Stromal cell of bone marrow (primary cell): Measurements from ENCODE around the gene TXLNB.
A peak's percentile ranks its signal among the peaks of the same experiment; 100 is the strongest.

Source experiments
- DNase-seq: peaks from one replicate; pipeline ENCODE4 v3.0.0-alpha.2; 2012; ENCODE audit warnings: low read depth

The TXLNB gene

DNA sequence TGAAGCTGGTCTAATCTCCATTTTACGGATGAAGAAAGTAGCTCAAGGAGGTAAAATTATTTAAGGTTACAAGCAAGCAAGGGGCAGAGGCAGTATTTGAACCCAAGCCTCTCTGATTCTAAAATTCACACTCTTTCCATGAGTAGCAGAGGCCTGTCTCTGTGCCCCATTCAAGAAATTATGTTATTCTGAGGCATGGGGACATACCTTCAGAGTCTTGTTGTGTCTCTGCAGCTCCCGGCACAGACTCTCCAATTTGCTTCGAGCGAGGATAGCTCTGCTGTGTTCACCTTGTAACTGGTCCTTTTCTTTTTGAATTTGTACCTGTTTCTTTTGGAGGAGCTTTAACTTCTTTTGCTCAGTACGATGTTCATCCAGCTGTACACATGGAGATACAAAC is 21.5 kb downstream of the TXLNB start:
- DNase-seq = no peak

DNA sequence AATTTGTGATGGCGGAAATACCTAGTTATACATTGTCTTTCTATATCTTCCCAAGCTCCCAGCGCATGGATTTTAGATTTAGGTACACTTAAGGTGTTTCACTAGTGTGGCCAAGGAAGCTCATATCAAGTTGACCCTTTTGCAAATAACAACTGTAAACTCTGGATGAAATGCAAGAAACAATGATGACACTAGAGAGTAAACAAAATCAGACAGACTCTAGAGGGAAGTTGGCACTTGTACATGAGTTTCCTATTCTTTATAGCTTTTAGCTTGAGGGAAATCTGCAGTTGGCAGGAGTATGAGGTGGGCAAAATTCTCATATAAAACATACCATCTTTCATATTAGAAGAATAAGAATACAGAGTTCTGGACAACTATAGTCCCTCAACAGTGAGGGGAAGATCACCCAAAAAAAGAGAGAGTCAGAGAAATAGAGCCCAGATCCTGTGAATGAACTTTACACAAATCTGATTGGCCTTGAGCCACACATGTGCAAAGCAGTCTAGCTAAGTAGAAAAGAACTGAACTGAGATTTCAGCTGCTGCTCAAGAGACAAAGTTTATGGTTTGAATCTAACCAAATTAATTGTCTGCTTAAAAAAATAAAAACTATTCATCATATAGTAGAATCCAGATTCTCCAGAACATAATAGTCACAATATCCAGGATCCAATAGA is 26.1 kb downstream of the TXLNB start:
- no peak for DNase-seq

DNA sequence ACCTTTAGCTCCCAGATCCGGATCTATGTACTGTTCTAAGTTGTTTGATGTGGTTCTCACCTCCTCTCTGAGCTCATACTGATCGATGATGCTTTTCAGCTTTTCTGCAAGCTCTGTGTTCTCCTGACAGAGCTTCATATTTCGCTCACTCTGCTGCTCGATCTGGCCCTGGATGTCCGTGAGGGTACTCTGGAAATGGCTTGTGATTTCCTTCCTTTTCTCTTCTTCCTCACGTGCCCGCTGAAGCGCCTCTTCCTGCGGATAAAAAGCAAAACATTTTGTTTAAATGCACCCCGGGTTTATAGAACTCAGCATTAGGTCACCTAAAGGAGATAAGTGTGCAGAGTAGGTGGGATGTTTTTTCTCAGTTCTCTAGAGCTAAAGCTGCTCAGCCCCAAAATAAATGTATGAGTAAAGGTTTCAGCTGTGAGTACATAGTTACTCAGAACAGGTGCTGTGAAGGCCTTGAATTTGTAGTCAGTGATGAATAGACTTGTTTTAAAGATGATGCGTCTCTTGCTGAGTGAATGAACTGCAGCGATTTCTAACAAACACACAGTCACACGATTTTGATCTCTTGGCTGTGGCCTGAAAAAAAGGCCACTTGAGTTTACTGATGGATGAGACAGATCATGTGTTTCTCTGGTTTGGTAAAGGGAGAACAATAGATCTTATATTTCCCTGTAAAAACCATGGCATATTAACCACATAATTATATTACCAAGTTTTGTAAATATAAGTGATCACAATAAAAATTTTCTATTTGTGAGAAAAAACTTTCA is 29.1 kb downstream of the TXLNB start:
- no peak for DNase-seq

DNA sequence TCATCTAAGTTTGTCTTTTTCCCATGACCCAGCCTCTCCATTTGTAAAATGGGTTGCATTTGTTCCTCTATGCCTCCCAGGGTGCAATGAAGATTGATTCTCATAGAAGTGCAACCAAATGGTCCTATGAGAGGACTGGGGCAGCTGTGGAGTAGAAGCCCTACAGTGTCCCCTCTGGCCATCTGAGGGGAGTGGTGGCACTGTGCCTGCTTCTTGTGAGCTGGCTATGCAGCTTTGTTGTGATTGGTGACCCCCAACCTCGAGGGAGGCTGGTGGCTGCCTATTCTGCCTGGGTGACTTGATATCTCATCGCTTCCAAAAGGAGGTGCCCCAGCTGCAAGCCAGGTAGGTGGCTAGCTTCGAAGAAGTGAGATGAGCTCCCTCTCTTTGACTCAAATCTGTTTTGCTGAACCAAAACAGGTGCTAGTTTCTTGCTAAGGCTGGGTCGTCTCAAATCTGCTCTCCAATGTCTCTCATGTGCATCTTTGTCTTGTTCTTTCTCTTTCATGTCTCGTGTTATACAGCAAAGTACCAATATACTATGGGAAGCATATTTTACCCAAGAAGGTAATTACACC is 33.9 kb downstream of the TXLNB start:
- no peak for DNase-seq

GRCh38 chr6:139257291-139257690 is 34.5 kb downstream of the TXLNB start:
- no peak for DNase-seq

- DNase-seq = peak; percentile 91
These were observed 35.7 kb downstream of the TXLNB start for GRCh38 chr6:139256087-139256486.

DNA sequence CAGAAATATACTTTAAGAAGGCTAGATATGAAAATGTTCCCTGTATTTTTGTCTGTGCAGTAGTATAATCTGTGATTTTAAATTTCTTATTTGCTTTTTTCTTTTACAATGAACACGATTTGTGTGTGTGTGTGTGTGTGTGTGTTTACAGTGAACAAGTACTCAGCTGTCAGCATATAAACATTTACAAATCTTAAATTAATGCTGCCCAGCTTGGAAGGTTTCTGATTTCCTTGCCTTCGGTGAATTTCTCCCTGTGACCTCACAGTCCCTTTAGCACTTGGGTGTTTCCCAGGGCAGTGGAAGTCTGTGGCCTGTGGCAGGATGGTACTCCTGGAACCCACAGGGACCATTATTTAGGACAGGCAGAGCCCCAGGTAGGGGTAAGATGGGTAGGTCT is 37.6 kb downstream of the TXLNB start:
- DNase-seq = no peak

DNA sequence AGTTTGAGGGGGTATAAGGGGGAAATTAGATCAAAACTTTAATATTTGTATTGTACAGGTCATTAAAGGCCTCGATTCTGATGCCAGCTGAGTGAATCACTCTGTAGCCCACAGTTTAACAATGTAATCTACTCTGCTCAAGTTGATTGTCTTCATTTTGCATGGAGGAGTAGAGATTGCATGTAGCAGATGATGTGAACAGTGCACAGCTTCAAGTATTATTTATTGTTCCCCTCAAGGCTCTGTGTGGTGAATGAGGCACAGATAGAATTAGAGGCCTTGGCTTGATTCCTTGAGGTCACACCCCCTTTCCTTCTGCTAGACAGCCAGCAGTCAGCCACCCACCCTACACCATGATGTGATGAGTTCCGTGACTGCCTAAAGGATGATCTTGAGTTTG is 38.1 kb downstream of the TXLNB start:
- no peak for DNase-seq

DNA sequence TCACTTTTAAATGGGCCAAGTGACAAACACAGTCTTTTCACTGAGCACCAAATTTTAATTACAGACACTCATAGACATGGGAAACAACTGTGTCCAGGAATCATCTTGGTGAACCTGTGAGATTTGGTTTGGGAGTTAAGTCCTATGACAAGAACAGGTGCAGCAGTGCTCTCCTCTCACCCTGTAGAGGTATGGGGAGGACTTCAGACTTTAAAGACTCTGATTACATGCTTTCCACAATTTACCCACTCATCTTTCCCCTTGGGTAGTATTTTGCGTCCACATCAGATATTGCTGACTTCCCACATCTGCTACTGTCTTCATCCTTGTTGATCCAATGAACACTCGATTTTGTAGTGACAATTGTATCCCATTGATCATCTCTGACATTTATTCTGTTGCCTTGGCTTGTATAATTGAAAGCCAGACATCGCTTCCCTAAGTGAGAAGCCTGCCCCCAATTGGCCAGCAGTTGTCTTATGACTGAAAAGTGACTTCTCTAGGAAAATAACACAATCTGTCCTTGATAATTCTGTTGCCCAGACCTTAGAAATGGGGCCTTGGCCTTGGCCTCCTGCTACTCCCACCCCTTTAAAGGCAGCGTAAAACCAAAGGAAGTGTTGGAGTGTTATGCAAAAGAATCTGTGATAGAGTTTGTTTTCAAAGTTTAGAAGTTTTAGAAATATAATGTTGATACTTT is 40.0 kb downstream of the TXLNB start:
- no peak for DNase-seq

DNA sequence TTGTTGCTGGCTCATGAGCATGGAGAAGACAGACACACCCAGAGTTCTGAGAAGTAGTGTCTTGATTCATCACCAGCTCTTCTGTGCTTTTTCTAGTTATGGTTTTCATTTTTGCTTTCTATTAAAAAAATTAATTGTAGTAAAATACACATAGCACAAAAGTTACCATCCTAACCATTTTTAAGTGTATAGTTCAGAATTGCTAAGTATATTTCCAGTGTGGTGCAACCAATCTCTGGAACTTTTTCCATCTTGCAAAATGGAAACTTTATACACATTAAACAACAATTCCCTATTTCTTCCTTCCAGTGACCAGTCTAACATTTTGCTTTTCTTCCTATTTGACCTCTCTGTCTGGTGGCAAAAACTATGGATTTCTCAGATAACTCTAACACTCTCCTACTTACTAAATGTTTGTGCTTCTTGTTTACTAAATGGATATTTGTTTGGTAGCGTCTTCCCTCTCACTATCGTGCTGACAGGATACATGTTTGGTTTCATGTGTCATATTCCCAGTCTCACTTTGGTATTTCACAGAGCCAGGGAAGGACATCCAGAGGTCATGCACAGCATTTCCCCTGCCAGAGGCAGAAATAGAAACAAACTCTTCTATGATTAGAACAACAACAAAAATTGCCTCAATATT is 40.6 kb downstream of the TXLNB start:
- DNase-seq = no peak

- peak; percentile 26 for DNase-seq
These were observed 41.3 kb downstream of the TXLNB start for GRCh38 chr6:139250296-139251044.

- DNase-seq = no peak
These were observed 42.4 kb downstream of the TXLNB start for GRCh38 chr6:139249395-139249794.

GRCh38 chr6:139248911-139249310 is 42.9 kb downstream of the TXLNB start:
- DNase-seq = no peak

DNA sequence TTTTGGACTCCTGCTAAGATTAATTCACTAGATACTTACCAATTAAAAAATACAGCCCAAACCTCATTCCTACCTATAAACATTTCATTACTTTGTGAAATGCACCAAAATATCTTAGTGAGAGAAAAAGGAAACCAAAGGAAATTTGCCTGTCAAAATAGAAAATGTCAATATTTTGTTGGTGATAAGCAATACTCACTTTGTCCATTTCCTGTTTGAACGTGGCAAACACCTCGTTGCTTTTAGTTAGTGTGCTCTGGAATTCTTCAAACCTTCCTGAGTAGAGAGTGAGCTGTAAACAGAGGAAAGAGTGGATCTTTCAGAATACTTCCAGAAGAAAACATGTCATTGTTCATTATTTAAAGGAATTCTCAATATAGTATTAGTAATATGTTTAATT is 44.2 kb downstream of the TXLNB start:
- DNase-seq = no peak

DNA sequence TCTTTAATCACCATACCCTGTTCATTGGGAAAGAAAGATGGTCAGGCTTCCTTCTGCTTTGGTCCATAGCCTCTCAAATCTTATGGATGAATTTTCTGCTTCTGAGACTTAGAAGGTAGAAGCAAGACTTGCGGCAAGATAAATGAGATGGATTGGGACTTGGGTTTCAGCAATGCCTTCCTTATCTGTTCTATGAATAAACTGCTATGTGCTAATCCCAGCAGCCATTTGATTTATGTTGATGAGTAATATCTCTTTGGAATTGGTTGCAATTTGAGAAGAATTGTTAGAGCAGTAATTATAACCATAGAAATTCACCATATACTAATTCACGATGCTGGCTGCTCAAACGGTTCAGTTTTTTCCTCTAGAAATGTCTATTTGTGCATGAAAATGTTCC is 48.3 kb downstream of the TXLNB start:
- DNase-seq = no peak

GRCh38 chr6:139242457-139243240 is 49.1 kb downstream of the TXLNB start:
- DNase-seq = no peak

GRCh38 chr6:139240161-139241010 is 51.4 kb downstream of the TXLNB start:
- DNase-seq = peak; percentile 83

- no peak for DNase-seq
These were observed 52.7 kb downstream of the TXLNB start for GRCh38 chr6:139239064-139239463.

DNA sequence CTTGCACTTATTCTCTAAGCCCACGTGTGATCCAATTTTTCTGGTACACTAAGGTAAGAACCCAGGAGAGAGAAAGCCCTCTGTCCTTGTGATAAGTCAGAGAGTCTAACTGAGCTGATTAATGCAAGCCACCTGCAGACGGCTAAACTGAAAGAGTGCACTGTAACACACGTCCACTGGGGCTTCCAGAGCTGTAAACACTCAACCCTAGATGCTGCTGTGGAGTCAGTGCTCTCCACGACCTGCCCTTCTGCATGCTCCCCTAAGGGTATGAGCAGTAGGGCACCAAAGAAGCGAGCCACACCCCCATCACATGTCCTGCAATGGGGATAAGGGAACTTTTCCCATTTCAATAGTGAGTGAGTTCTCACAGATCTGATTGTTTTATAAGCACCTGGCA is 55.7 kb downstream of the TXLNB start:
- no peak for DNase-seq

- DNase-seq = no peak
These were observed 56.1 kb downstream of the TXLNB start for GRCh38 chr6:139235661-139236060.
